Right ventricle myocardium superior (tissue), 1 donor: ENCODE results near the gene SLC8B1. TPM values are rescaled to one million over a fixed set of nuclear protein-coding genes. Genes with fewer than 3 reads are reported as not detected.

Experiments used
- ATAC-seq: fragments of 200-7000 bp; cut with Tn5 transposase; one replicate; pipeline ENCODE4 v1.9.1; 2020; ENCODE audit warnings: mild to moderate bottlenecking; ENCODE audit not compliant: poor library complexity
- DNase-seq: peaks from one replicate; pipeline ENCODE4 v3.0.0-alpha.2; 2020
- intact Hi-C: fragments of 100-400 bp; cut with DNase I; formaldehyde crosslinking; loops from one replicate; pipeline ENCODE4 v1.11.2; 2022
- total RNA-seq: library from RNA; stranded (reverse); fragmentation: NEBNext Ultra II Directional; extraction: Animal tissue kit (Norgen Biotek cat#: 25700); gene quantifications from one replicate; pipeline ENCODE4 v1.2.1, GENCODE V29; 2021
- donor health status: DM: no; HTN: yes; CAD: no; lungs with severe emphysema.

The SLC8B1 gene
- total RNA-seq, 1 donor from 2014 or later: 12.3 TPM

- no peak for DNase-seq
Measured at GRCh38 chr12:113284751-113285150, 50.2 kb downstream of the SLC8B1 start.

GRCh38 chr12:113278633-113279032 lies 56.3 kb downstream of the SLC8B1 start:
- DNase-seq: no peak
- intact Hi-C loops: loop anchor here (10.0 kb wide), 1 partner anchor 54 kb away; the partner anchor contains the start of gene TPCN1
- no peak for ATAC-seq

More at GRCh38 chr12:113284751-113285150, 50.2 kb downstream of the SLC8B1 start:
- ATAC-seq: no peak
- intact Hi-C loops: no loop called here

- ATAC-seq (no peak), DNase-seq (no peak)
- intact Hi-C loops: loop anchor here (10.0 kb wide), 1 partner anchor 53 kb away; the partner anchor contains the start of gene TPCN1
Measured at GRCh38 chr12:113278141-113278540, 56.8 kb downstream of the SLC8B1 start.

DNA sequence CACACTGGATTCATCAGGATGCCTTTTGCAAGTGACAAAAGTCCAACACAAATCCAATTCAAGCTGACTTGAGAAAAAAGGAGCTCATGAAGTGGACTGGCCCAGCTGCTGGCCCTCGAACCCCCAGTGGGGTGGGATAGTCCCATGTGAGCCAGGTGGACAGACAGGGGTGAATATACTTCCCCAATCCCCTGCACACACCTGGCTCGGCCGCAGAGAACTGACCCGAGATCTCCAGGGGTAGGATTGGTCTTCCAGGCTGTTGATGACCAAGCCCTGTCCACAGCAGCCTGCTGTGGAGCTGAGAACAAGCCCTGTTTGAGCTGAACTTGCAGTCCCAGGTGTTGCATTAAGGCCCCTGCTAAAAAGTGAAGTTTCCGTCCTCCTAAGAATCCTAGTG lies 57.4 kb downstream of the SLC8B1 start:
- DNase-seq (no peak), ATAC-seq (no peak)
- intact Hi-C loops: loop anchor here (10.0 kb wide), 1 partner anchor 53 kb away; the partner anchor contains the start of gene TPCN1

DNA sequence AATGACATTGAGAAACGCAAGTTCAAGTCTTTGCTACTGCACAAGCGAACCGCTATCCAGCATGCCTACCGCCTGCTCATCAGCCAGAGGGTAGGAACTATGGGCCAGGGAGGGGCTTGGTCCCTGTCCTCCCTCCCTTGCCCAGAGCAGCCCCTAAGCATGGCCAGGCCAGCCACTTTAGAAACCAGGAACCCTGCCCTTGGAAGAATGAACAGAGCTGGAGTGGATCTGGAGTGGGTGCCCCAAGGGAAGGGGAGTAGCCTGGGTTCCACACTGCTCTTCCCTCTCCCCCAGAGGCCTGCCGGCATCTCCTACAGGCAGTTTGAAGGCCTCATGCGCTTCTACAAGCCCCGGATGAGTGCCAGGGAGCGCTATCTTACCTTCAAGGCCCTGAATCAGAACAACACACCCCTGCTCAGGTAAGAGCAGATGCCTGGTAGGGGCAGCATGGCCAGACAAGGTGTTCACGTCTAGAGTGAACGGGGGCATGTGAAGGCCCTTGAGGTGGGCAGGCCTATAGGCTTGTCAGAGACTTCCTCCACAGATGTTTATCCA lies 57.9 kb downstream of the SLC8B1 start:
- intact Hi-C loops: loop anchor here (10.0 kb wide), 1 partner anchor 52 kb away; the partner anchor contains the start of gene TPCN1
- ATAC-seq: no peak
- no peak for DNase-seq

DNA sequence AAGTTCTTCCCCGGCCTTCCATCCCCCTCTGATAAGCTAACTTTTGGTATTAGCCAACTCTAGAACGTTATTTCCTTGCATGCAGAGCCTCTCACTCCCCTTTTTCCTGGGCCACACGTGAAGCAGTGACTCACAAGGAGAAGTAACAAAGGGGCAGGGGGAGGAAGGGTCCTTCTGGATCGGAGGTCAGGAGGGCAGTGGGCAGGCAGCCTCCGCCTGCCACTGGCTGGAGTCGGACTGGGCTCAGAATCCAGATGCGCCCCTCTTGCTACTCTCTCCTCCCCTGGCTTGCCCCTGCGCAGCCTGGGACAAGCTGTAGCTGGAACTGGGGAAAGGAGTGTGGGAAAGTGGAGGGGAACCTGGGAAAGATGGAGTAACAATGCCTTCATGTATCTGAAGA lies 58.6 kb downstream of the SLC8B1 start:
- no peak for ATAC-seq
- no peak for DNase-seq
- intact Hi-C loops: loop anchor here (10.0 kb wide), 1 partner anchor 52 kb away; the partner anchor contains the start of gene TPCN1

- intact Hi-C loops: loop anchor here (10.0 kb wide), 1 partner anchor 50 kb away; the partner anchor contains the start of gene TPCN1
Measured at GRCh38 chr12:113274848-113275247, 60.1 kb downstream of the SLC8B1 start.

GRCh38 chr12:113273053-113273725 lies 61.7 kb downstream of the SLC8B1 start:
- intact Hi-C loops: loop anchor here (10.0 kb wide), 1 partner anchor 48 kb away; the partner anchor contains the start of gene TPCN1
- ATAC-seq (no peak), DNase-seq (no peak)

More at GRCh38 chr12:113274848-113275247, 60.1 kb downstream of the SLC8B1 start:
- ATAC-seq (peak; percentile 55), DNase-seq (peak; percentile 47)

- peak; percentile 91 for DNase-seq
- peak; percentile 88 for ATAC-seq
- intact Hi-C loops: loop anchor here (10.0 kb wide), 1 partner anchor 47 kb away; the partner anchor contains the start of gene TPCN1
Measured at GRCh38 chr12:113271853-113272561, 62.9 kb downstream of the SLC8B1 start.

GRCh38 chr12:113271466-113271852 lies 63.5 kb downstream of the SLC8B1 start:
- DNase-seq: no peak
- no peak for ATAC-seq
- intact Hi-C loops: loop anchor here (10.0 kb wide), 1 partner anchor 47 kb away; the partner anchor contains the start of gene TPCN1

DNA sequence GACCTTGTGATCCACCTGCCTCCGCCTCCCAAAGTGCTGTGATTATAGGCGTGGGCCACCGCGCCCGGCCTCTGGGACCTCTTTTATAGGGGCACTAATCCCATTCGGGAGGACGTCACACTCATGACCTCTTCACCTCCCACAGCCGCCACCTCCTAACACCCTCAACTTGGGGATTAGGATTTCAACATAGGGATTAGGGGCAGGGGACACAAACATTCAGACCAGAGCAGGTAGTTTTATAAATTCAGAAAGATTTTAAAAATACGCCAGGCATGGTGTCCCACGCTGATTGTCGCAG lies 64.2 kb downstream of the SLC8B1 start:
- ATAC-seq (no peak), DNase-seq (no peak)
- intact Hi-C loops: loop anchor here (10.0 kb wide), 1 partner anchor 46 kb away; the partner anchor contains the start of gene TPCN1

GRCh38 chr12:113269257-113269943 lies 65.5 kb downstream of the SLC8B1 start:
- intact Hi-C loops: no loop called here
- DNase-seq (no peak), ATAC-seq (no peak)

- no peak for DNase-seq
- no peak for ATAC-seq
- intact Hi-C loops: no loop called here
Measured at GRCh38 chr12:113268621-113269020, 66.3 kb downstream of the SLC8B1 start.

DNA sequence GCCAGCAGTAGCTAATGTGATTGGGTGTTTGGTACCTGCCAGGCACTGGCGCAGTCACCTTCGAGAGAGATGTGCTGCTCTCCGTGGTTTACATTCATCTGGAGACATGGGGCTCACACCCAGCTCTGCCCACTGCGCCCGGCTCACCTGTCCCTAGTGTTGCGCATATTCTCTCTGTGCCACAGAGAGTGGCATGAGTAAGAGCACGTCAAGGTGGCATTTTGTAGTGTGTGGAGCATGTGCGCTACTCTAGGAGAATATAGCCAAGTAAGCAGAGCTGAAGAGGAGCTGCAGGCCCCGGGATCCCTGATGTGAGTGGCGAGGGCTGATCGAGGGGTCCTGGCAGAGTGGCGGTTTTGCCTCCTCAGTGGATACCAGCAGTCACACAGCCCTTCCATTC lies 66.8 kb downstream of the SLC8B1 start:
- DNase-seq: no peak
- ATAC-seq: no peak
- intact Hi-C loops: no loop called here

- DNase-seq: no peak
- intact Hi-C loops: no loop called here
- no peak for ATAC-seq
Measured at GRCh38 chr12:113267621-113268020, 67.3 kb downstream of the SLC8B1 start.

GRCh38 chr12:113266106-113266895 lies 68.6 kb downstream of the SLC8B1 start:
- no peak for DNase-seq
- intact Hi-C loops: no loop called here
- ATAC-seq: no peak

- intact Hi-C loops: loop anchor here (5.0 kb wide), 1 partner anchor 66 kb away; no protein-coding TSS in a partner anchor
- DNase-seq (no peak), ATAC-seq (no peak)
Measured at GRCh38 chr12:113263431-113263963, 71.4 kb downstream of the SLC8B1 start.

DNA sequence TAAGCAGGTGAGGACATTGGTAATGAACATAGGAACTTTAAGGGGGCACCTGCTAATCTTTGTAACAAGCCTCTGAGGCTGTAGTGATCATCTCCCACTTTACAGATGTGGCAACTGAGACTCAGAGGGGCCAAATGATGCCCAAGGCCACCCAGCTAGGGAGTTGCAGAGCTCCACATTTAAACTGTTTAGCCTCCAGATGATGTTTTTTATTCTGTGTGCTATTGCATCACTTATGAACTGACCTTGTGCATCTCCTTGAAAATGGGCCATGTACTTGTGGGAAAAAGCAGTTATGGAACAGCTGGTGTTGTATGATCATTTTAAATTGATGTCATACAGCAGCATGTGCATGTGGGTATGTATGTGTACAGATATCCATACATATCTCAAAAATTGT lies 72.2 kb downstream of the SLC8B1 start:
- DNase-seq (no peak), ATAC-seq (no peak)
- intact Hi-C loops: loop anchor here (5.0 kb wide), 1 partner anchor 65 kb away; no protein-coding TSS in a partner anchor
